GM12878 (cell line): ENCODE data around the gene TOP1. TPM values are rescaled to one million over a fixed set of nuclear protein-coding genes. Genes with fewer than 3 reads are reported as not detected.

Source experiments
- CREB1 ChIP-seq: IDR thresholded peaks from 2 replicates; pipeline ENCODE4 v1.6.1; 2012; ENCODE audit warnings: low read depth, mild to moderate bottlenecking, inconsistent platforms
- FOS ChIP-seq: IDR thresholded peaks from 3 replicates; pipeline ENCODE4 v1.6.1; 2011; ENCODE audit warnings: borderline replicate concordance; ENCODE audit not compliant: insufficient read length; ENCODE audit errors: extremely low read depth
- KLF5 ChIP-seq: fragments of 450-650 bp; IDR thresholded peaks from 2 replicates; pipeline ENCODE4 v1.6.1; 2014; ENCODE audit warnings: mild to moderate bottlenecking; ENCODE audit not compliant: partially characterized antibody
- NRF1 ChIP-seq: conservative IDR thresholded peaks from 2 replicates; pipeline ENCODE4 v1.6.1; 2011; ENCODE audit warnings: mild to moderate bottlenecking, low read depth, low read length, improper control_type of control experiment
- RAD51 ChIP-seq: fragments of 450-650 bp; IDR thresholded peaks from 2 replicates; pipeline ENCODE4 v1.6.1; 2016; ENCODE audit warnings: moderate library complexity, mild to moderate bottlenecking, inconsistent platforms
- RBBP5 ChIP-seq: fragments of 200-600 bp; sonication (generic); conservative IDR thresholded peaks from 2 replicates; pipeline ENCODE4 v1.6.1; 2016
- SREBF2 ChIP-seq: IDR thresholded peaks from 2 replicates; pipeline ENCODE4 v1.6.1; 2012; ENCODE audit warnings: mild to moderate bottlenecking, low read length
- SUZ12 ChIP-seq: fragments of 200-600 bp; sonication (generic); IDR thresholded peaks from one replicate; pipeline ENCODE4 v1.6.1; 2018; ENCODE audit warnings: antibody characterized with exemption, mild to moderate bottlenecking; ENCODE audit not compliant: unreplicated experiment
- TBL1XR1 ChIP-seq: IDR thresholded peaks from 2 replicates; pipeline ENCODE4 v1.6.1; 2012; ENCODE audit warnings: low read depth, low read length, improper control_type of control experiment
- TCF3 ChIP-seq: IDR thresholded peaks from 2 replicates; pipeline ENCODE4 v1.6.1; 2012; ENCODE audit warnings: low read depth, mild to moderate bottlenecking, low read length, borderline replicate concordance; ENCODE audit not compliant: insufficient read depth
- YBX1 ChIP-seq: fragments of 450-650 bp; IDR thresholded peaks from 2 replicates; pipeline ENCODE4 v1.6.1; 2016; ENCODE audit warnings: antibody characterized with exemption
- polyA plus RNA-seq, 11 experiments: library from polyadenylated mRNA; depleted of rRNA in 4 of 11; unstranded in 6 of 11; stranded (reverse) in 5 of 11; fragments of >200 nt; fragmentation: Nextera tagmentation in 4 of 11; fragmentation: Illumina TruSeq in 1 of 11; extraction: Ambion mirVana in 4 of 11; extraction: Trizol in 1 of 11; gene quantifications; 1 replicate in 1 of 11; 2 replicates in 10 of 11; pipeline versions ENCODE4 v1.2.1 to v1.2.3, GENCODE V29; 2011 to 2016; ENCODE audit warnings: inconsistent platforms in 2 of 11, missing spikeins in 2 of 11, low read depth in 1 of 11
- total RNA-seq, 4 experiments: library from RNA; depleted of rRNA in 3 of 4; stranded (reverse); fragments of >200 nt in 3 of 4; fragmentation: Illumina TruSeq in 1 of 4; extraction: Trizol in 1 of 4; gene quantifications; 2 replicates each; pipeline versions ENCODE4 v1.2.1 to v1.2.3, GENCODE V29; 2013 to 2021
- TF ChIP-seq, protein P1 (sequence below): fragments of 450-650 bp; IDR thresholded peaks from 2 replicates; pipeline ENCODE4 v1.6.1; 2017; ENCODE audit warnings: antibody characterized with exemption, mild to moderate bottlenecking, moderate library complexity
- TF ChIP-seq, protein P2 (sequence below): IDR thresholded peaks from 2 replicates; pipeline ENCODE4 v1.6.1; 2012; ENCODE audit warnings: improper control_type of control experiment, low read depth, low read length; ENCODE audit not compliant: insufficient replicate concordance
- TF ChIP-seq, protein P3 (sequence below): fragments of 450-650 bp; IDR thresholded peaks from 2 replicates; pipeline ENCODE4 v1.6.1; 2018; ENCODE audit warnings: borderline replicate concordance, mild to moderate bottlenecking; ENCODE audit not compliant: partially characterized antibody
- TF ChIP-seq, protein P4 (sequence below): IDR thresholded peaks from 2 replicates; pipeline ENCODE4 v1.6.1; 2011; ENCODE audit warnings: borderline replicate concordance, low read depth, mild to moderate bottlenecking, moderate library complexity, mixed read lengths, low read length; ENCODE audit not compliant: insufficient read depth; ENCODE audit errors: extremely low read length

TOP1 gene
- total and polyA plus RNA-seq, 10 of the 15 experiments (the other 5 are each of a cell fraction or from before 2014, with no cell fraction given), result 21.5 to 128 (median 47.3) TPM

DNA sequence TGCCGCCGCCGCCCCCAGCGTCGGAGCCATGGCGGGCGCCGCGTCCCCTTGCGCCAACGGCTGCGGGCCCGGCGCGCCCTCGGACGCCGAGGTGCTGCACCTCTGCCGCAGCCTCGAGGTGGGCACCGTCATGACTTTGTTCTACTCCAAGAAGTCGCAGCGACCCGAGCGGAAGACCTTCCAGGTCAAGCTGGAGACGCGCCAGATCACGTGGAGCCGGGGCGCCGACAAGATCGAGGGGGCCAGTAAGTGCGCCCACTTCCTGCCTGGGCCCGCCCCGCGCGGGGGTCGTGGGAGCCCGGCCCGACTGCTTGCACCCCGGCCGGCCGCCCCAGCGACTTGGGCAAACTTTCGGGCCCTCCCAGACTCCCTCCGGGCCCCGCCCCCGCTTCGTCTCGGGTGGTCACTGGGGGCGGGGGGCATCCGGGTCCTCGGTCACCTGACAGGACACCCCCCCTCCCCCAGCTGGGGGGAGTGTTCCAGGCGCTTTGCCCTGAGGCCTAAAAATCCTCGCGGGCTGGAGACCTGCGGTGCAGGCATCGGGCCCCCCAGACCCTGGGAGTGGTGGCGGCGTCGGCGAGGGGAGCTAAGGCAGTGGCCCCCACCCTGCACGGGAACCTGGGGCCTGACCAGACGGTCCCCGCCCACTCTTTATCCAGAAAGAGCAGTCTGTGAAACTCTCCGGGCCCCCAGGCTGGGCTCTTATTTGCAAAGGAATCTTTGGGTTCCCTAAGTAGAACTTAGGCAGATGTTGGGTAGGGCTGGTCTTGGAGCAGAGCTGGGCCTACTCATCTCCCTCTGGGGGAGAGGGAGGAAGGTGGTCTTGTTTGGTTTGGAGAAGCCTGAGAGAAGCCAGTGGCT, 109.2 kb downstream of the TOP1 start (continued):
- TF ChIP-seq TCF3 (no peak), RBBP5 (no peak), SUZ12 (no peak), YBX1 (no peak), RAD51 (peak; percentile 79), SREBF2 (no peak), TBL1XR1 (no peak), NRF1 (no peak), CREB1 (0 out of 2 replicates have a peak, but pooled peaks have one; percentile 11), KLF5 (no peak), FOS (no peak)
- TF ChIP-seq, protein P1, sequence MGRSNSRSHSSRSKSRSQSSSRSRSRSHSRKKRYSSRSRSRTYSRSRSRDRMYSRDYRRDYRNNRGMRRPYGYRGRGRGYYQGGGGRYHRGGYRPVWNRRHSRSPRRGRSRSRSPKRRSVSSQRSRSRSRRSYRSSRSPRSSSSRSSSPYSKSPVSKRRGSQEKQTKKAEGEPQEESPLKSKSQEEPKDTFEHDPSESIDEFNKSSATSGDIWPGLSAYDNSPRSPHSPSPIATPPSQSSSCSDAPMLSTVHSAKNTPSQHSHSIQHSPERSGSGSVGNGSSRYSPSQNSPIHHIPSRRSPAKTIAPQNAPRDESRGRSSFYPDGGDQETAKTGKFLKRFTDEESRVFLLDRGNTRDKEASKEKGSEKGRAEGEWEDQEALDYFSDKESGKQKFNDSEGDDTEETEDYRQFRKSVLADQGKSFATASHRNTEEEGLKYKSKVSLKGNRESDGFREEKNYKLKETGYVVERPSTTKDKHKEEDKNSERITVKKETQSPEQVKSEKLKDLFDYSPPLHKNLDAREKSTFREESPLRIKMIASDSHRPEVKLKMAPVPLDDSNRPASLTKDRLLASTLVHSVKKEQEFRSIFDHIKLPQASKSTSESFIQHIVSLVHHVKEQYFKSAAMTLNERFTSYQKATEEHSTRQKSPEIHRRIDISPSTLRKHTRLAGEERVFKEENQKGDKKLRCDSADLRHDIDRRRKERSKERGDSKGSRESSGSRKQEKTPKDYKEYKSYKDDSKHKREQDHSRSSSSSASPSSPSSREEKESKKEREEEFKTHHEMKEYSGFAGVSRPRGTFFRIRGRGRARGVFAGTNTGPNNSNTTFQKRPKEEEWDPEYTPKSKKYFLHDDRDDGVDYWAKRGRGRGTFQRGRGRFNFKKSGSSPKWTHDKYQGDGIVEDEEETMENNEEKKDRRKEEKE, result no peak
- TF ChIP-seq, protein P2, sequence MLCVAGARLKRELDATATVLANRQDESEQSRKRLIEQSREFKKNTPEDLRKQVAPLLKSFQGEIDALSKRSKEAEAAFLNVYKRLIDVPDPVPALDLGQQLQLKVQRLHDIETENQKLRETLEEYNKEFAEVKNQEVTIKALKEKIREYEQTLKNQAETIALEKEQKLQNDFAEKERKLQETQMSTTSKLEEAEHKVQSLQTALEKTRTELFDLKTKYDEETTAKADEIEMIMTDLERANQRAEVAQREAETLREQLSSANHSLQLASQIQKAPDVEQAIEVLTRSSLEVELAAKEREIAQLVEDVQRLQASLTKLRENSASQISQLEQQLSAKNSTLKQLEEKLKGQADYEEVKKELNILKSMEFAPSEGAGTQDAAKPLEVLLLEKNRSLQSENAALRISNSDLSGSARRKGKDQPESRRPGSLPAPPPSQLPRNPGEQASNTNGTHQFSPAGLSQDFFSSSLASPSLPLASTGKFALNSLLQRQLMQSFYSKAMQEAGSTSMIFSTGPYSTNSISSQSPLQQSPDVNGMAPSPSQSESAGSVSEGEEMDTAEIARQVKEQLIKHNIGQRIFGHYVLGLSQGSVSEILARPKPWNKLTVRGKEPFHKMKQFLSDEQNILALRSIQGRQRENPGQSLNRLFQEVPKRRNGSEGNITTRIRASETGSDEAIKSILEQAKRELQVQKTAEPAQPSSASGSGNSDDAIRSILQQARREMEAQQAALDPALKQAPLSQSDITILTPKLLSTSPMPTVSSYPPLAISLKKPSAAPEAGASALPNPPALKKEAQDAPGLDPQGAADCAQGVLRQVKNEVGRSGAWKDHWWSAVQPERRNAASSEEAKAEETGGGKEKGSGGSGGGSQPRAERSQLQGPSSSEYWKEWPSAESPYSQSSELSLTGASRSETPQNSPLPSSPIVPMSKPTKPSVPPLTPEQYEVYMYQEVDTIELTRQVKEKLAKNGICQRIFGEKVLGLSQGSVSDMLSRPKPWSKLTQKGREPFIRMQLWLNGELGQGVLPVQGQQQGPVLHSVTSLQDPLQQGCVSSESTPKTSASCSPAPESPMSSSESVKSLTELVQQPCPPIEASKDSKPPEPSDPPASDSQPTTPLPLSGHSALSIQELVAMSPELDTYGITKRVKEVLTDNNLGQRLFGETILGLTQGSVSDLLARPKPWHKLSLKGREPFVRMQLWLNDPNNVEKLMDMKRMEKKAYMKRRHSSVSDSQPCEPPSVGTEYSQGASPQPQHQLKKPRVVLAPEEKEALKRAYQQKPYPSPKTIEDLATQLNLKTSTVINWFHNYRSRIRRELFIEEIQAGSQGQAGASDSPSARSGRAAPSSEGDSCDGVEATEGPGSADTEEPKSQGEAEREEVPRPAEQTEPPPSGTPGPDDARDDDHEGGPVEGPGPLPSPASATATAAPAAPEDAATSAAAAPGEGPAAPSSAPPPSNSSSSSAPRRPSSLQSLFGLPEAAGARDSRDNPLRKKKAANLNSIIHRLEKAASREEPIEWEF, result no peak
- TF ChIP-seq, protein P3, sequence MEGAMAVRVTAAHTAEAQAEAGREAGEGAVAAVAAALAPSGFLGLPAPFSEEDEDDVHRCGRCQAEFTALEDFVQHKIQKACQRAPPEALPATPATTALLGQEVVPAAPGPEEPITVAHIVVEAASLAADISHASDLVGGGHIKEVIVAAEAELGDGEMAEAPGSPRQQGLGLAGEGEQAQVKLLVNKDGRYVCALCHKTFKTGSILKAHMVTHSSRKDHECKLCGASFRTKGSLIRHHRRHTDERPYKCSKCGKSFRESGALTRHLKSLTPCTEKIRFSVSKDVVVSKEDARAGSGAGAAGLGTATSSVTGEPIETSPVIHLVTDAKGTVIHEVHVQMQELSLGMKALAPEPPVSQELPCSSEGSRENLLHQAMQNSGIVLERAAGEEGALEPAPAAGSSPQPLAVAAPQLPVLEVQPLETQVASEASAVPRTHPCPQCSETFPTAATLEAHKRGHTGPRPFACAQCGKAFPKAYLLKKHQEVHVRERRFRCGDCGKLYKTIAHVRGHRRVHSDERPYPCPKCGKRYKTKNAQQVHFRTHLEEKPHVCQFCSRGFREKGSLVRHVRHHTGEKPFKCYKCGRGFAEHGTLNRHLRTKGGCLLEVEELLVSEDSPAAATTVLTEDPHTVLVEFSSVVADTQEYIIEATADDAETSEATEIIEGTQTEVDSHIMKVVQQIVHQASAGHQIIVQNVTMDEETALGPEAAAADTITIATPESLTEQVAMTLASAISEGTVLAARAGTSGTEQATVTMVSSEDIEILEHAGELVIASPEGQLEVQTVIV, result no peak
- TF ChIP-seq, protein P4, sequence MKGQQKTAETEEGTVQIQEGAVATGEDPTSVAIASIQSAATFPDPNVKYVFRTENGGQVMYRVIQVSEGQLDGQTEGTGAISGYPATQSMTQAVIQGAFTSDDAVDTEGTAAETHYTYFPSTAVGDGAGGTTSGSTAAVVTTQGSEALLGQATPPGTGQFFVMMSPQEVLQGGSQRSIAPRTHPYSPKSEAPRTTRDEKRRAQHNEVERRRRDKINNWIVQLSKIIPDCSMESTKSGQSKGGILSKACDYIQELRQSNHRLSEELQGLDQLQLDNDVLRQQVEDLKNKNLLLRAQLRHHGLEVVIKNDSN, result peak; percentile 84
